AG09309 (cell line): ENCODE data around the gene SUGP1.

ENCODE experiments used
- DNase-seq: peaks from one replicate; pipeline ENCODE4 v3.0.0-alpha.2; 2010; ENCODE audit warnings: low read depth
- H3K4me3 ChIP-seq: 2 replicates; pipeline ENCODE4 v1.5.1; 2011; ENCODE audit warnings: mild to moderate bottlenecking, low read depth, low read length, moderate library complexity; ENCODE audit not compliant: control insufficient read depth
- CTCF ChIP-seq: IDR thresholded peaks from 2 replicates; pipeline ENCODE4 v1.5.1; 2011; ENCODE audit warnings: mild to moderate bottlenecking, low read depth, low read length, inconsistent platforms; ENCODE audit not compliant: insufficient read depth, control insufficient read depth; ENCODE audit errors: missing control alignments

The SUGP1 gene

GRCh38 chr19:19236173-19236572 lies 84.1 kb downstream of the SUGP1 start:
- no peak overlapping the region for H3K4me3 ChIP-seq
- no peak for TF ChIP-seq CTCF
- no peak for DNase-seq

- no peak overlapping the region for H3K4me3 ChIP-seq
- TF ChIP-seq CTCF: no peak
- DNase-seq: no peak
Observed at GRCh38 chr19:19234220-19234816, 86.0 kb downstream of the SUGP1 start.

GRCh38 chr19:19232261-19232721 lies 88.0 kb downstream of the SUGP1 start:
- DNase-seq: no peak
- H3K4me3 ChIP-seq: no peak overlapping the region
- no peak for TF ChIP-seq CTCF

GRCh38 chr19:19230999-19231398 lies 89.3 kb downstream of the SUGP1 start:
- no peak overlapping the region for H3K4me3 ChIP-seq
- no peak for DNase-seq
- no peak for TF ChIP-seq CTCF

GRCh38 chr19:19229701-19230100 lies 90.6 kb downstream of the SUGP1 start:
- DNase-seq: no peak
- no peak for TF ChIP-seq CTCF
- no peak overlapping the region for H3K4me3 ChIP-seq

- H3K4me3 ChIP-seq: no peak overlapping the region
- TF ChIP-seq CTCF: no peak
Observed at GRCh38 chr19:19227217-19227616, 93.1 kb downstream of the SUGP1 start.

More at GRCh38 chr19:19227217-19227616, 93.1 kb downstream of the SUGP1 start:
- DNase-seq: no peak
